Astrocyte (in vitro differentiated cells and primary cell): Measurements from ENCODE around the gene PPP1R15A. TPM values are rescaled to one million over a fixed set of nuclear protein-coding genes. Genes with fewer than 3 reads are reported as not detected.

Experiments used
- DNase-seq: peaks from one replicate; pipeline ENCODE4 v3.0.0-alpha.2; 2010; ENCODE audit warnings: low read depth
- FAIRE-seq: peaks from 2 replicates; lab custom pipeline; 2011; peaks lifted over from hg19 to GRCh38; lab: Jason Lieb, UNC
- H2AFZ ChIP-seq: 2 replicates; pipeline ENCODE4 v1.6.0; 2012; ENCODE audit warnings: low read depth, low read length, inconsistent platforms
- H3K27ac ChIP-seq: 2 replicates; pipeline ENCODE4 v1.5.1; 2011; ENCODE audit warnings: low read depth, low read length, inconsistent platforms
- H3K27me3 ChIP-seq: 2 replicates; pipeline ENCODE4 v1.6.0; 2011; ENCODE audit warnings: low read length, inconsistent platforms; ENCODE audit not compliant: insufficient read depth
- H3K36me3 ChIP-seq: 2 replicates; pipeline ENCODE4 v1.5.1; 2011; ENCODE audit warnings: low read length, inconsistent platforms; ENCODE audit not compliant: insufficient read depth
- H3K4me1 ChIP-seq: 2 replicates; pipeline ENCODE4 v1.5.1; 2011; ENCODE audit warnings: low read length, inconsistent platforms; ENCODE audit not compliant: insufficient read depth
- H3K4me2 ChIP-seq: 2 replicates; pipeline ENCODE4 v1.6.0; 2012; ENCODE audit warnings: low read length, inconsistent platforms
- H3K4me3 ChIP-seq: 2 replicates; pipeline ENCODE4 v1.5.1; 2011; ENCODE audit warnings: low read depth, mild to moderate bottlenecking, low read length, inconsistent platforms; ENCODE audit not compliant: insufficient read depth
- H3K79me2 ChIP-seq: 2 replicates; pipeline ENCODE4 v1.6.0; 2012; ENCODE audit warnings: mild to moderate bottlenecking, low read length, inconsistent platforms; ENCODE audit not compliant: insufficient read depth
- H3K9ac ChIP-seq: 2 replicates; pipeline ENCODE4 v1.6.0; 2012; ENCODE audit warnings: mild to moderate bottlenecking, low read length, inconsistent platforms
- H3K9me3 ChIP-seq: 2 replicates; pipeline ENCODE4 v1.5.1; 2012; ENCODE audit warnings: low read depth, mild to moderate bottlenecking, low read length, inconsistent platforms; ENCODE audit not compliant: insufficient read depth
- H4K20me1 ChIP-seq: 2 replicates; pipeline ENCODE4 v1.6.0; 2012; ENCODE audit warnings: low read length, inconsistent platforms; ENCODE audit not compliant: insufficient read depth
- H3K27ac Mint-ChIP-seq: one replicate; pipeline ENCODE4 v1.8.0; 2021; ENCODE audit warnings: mild to moderate bottlenecking, mixed read lengths; ENCODE audit not compliant: unreplicated experiment
- H3K27me3 Mint-ChIP-seq: one replicate; pipeline ENCODE4 v1.8.0; 2021; ENCODE audit warnings: low read depth, mixed read lengths; ENCODE audit not compliant: unreplicated experiment
- H3K36me3 Mint-ChIP-seq: one replicate; pipeline ENCODE4 v1.8.0; 2021; ENCODE audit warnings: low read depth, mixed read lengths; ENCODE audit not compliant: unreplicated experiment
- H3K4me1 Mint-ChIP-seq: one replicate; pipeline ENCODE4 v1.8.0; 2021; ENCODE audit warnings: low read depth, mixed read lengths; ENCODE audit not compliant: unreplicated experiment
- H3K4me3 Mint-ChIP-seq: one replicate; pipeline ENCODE4 v1.8.0; 2021; ENCODE audit warnings: mild to moderate bottlenecking, moderate library complexity, mixed read lengths; ENCODE audit not compliant: unreplicated experiment
- H3K9me3 Mint-ChIP-seq: one replicate; pipeline ENCODE4 v1.8.0; 2021; ENCODE audit warnings: mild to moderate bottlenecking, mixed read lengths; ENCODE audit not compliant: unreplicated experiment
- CTCF ChIP-seq: IDR thresholded peaks from 2 replicates; pipeline ENCODE4 v1.5.1; 2011; ENCODE audit warnings: low read depth, mild to moderate bottlenecking, inconsistent platforms, low read length, moderate library complexity; ENCODE audit not compliant: insufficient read depth
- EZH2 ChIP-seq: IDR thresholded peaks from 2 replicates; pipeline ENCODE4 v1.6.1; 2012; ENCODE audit warnings: mild to moderate bottlenecking, low read length, inconsistent platforms; ENCODE audit not compliant: insufficient read depth
- total RNA-seq: library from RNA; stranded (reverse); gene quantifications from 2 replicates; pipeline ENCODE4 v1.2.1, GENCODE V29; 2021

The PPP1R15A gene
- total RNA-seq, 1 donor from 2014 or later = 53.2 TPM

- H3K36me3 ChIP-seq = no peaks in the 10 kb centered on the region
- no peaks in the 10 kb centered on the region for H3K9me3 Mint-ChIP-seq
- no peaks in the 10 kb centered on the region for H3K79me2 ChIP-seq
- no peaks in the 10 kb centered on the region for H3K9me3 ChIP-seq
- no peak overlapping the region for H3K4me2 ChIP-seq
- H3K27me3 Mint-ChIP-seq = no peaks in the 10 kb centered on the region
- no peaks in the 10 kb centered on the region for H3K27me3 ChIP-seq
- H2AFZ ChIP-seq = no peak overlapping the region
- FAIRE-seq = no peak
- peaks cover 9% of the 10 kb centered on the region for H3K4me1 Mint-ChIP-seq
- no peak overlapping the region for H3K9ac ChIP-seq
- no peaks in the 10 kb centered on the region for H4K20me1 ChIP-seq
- peaks cover 17% of the 10 kb centered on the region for H3K4me1 ChIP-seq
- TF ChIP-seq CTCF = no peak
- H3K36me3 Mint-ChIP-seq = peaks cover 14% of the 10 kb centered on the region
- no peak for DNase-seq
- no peak overlapping the region for H3K4me3 ChIP-seq
- H3K27ac ChIP-seq = no peak overlapping the region
- H3K4me3 Mint-ChIP-seq = peak overlapping the region; percentile 70
- H3K27ac Mint-ChIP-seq = peak overlapping the region; percentile 89
Observed at GRCh38 chr19:48833977-48834376, 38.2 kb upstream of the PPP1R15A start.

GRCh38 chr19:48835734-48836088 is 36.5 kb upstream of the PPP1R15A start:
- peak overlapping the region; percentile 57 for H3K4me3 ChIP-seq
- H3K36me3 Mint-ChIP-seq = peaks cover 19% of the 10 kb centered on the region
- FAIRE-seq (no peak), DNase-seq (peak; percentile 50)
- H3K4me1 Mint-ChIP-seq = peaks cover 9% of the 10 kb centered on the region
- peak overlapping the region; percentile 89 for H2AFZ ChIP-seq
- peak overlapping the region; percentile 80 for H3K9ac ChIP-seq
- H3K27ac ChIP-seq = peak overlapping the region; percentile 20
- H3K27me3 ChIP-seq = no peaks in the 10 kb centered on the region
- no peaks in the 10 kb centered on the region for H3K9me3 Mint-ChIP-seq
- no peaks in the 10 kb centered on the region for H3K9me3 ChIP-seq
- no peaks in the 10 kb centered on the region for H3K79me2 ChIP-seq
- no peaks in the 10 kb centered on the region for H4K20me1 ChIP-seq
- H3K4me3 Mint-ChIP-seq = peak overlapping the region; percentile 89
- TF ChIP-seq CTCF (peak; percentile 86), EZH2 (no peak)
- peak overlapping the region; percentile 85 for H3K4me2 ChIP-seq
- H3K36me3 ChIP-seq = no peaks in the 10 kb centered on the region
- H3K27ac Mint-ChIP-seq = peak overlapping the region; percentile 91
- H3K27me3 Mint-ChIP-seq = no peaks in the 10 kb centered on the region
- peaks cover 17% of the 10 kb centered on the region for H3K4me1 ChIP-seq

- peak within 1 kb of the TSS; percentile 92 for H3K27ac Mint-ChIP-seq
- Histone ChIP-seq H3K27ac (peak within 1 kb of the TSS; percentile 38), H3K4me2 (peak within 1 kb of the TSS; percentile 85), H3K9me3 (no peaks in the 10 kb centered on the region), H4K20me1 (no peaks in the 10 kb centered on the region), H3K27me3 (no peaks in the 10 kb centered on the region), H3K9ac (peak within 1 kb of the TSS; percentile 80), H3K36me3 (no peaks in the 10 kb centered on the region), H2AFZ (peak within 1 kb of the TSS; percentile 89), H3K79me2 (no peaks in the 10 kb centered on the region), H3K4me1 (peaks cover 17% of the 10 kb centered on the region), H3K4me3 (peak within 1 kb of the TSS; percentile 57)
- peak within 1 kb of the TSS; percentile 89 for H3K4me3 Mint-ChIP-seq
- peak; percentile 59 for DNase-seq
- peaks cover 18% of the 10 kb centered on the region for H3K36me3 Mint-ChIP-seq
- peaks cover 9% of the 10 kb centered on the region for H3K4me1 Mint-ChIP-seq
- no peaks in the 10 kb centered on the region for H3K9me3 Mint-ChIP-seq
- H3K27me3 Mint-ChIP-seq = no peaks in the 10 kb centered on the region
- no peak for FAIRE-seq
- no peak for TF ChIP-seq EZH2
- TF ChIP-seq CTCF = no peak
Observed at GRCh38 chr19:48836089-48837017, 35.9 kb upstream of the PPP1R15A start, which contains the start of gene HSD17B14. HSD17B14 (minus strand) TSS chr19:48836491; CDS start chr19:48836411, 80 bp downstream.
